Right ventricle myocardium superior (tissue), 1 donor: Measurements from ENCODE around the gene NRXN3. TPM values are rescaled to one million over a fixed set of nuclear protein-coding genes. Genes with fewer than 3 reads are reported as not detected.

Experiments
- ATAC-seq: fragments of 200-7000 bp; cut with Tn5 transposase; one replicate; pipeline ENCODE4 v1.9.1; 2020; ENCODE audit warnings: mild to moderate bottlenecking; ENCODE audit not compliant: poor library complexity
- DNase-seq: peaks from one replicate; pipeline ENCODE4 v3.0.0-alpha.2; 2020
- intact Hi-C: fragments of 100-400 bp; cut with DNase I; formaldehyde crosslinking; loops from one replicate; pipeline ENCODE4 v1.11.2; 2022
- total RNA-seq: library from RNA; stranded (reverse); fragmentation: NEBNext Ultra II Directional; extraction: Animal tissue kit (Norgen Biotek cat#: 25700); gene quantifications from one replicate; pipeline ENCODE4 v1.2.1, GENCODE V29; 2021
- donor health status: DM: no; HTN: yes; CAD: no; lungs with severe emphysema.

The NRXN3 gene
- total RNA-seq, 1 donor from 2014 or later, result 1.3 TPM

DNA sequence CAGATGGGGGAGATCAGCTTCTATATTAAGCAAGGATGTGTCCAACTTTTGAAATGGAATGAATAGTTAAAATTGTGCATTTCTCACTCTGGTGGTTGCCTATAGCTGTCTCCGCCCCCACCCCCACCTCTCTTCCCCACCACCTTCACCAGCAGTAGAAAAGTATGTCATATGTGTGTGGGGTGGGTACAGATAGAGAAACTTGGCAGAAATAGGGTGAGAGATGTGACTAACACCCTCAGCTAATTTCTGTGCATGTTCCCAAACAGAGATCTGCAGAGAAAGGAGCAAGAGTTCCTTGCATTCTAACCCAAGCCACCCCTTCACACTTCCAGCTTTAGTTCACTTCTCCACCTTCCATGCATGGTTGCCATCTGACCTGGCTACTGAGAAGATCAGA is 980.1 kb downstream of the NRXN3 start:
- DNase-seq (no peak), ATAC-seq (no peak)
- intact Hi-C loops, result no loop called here

DNA sequence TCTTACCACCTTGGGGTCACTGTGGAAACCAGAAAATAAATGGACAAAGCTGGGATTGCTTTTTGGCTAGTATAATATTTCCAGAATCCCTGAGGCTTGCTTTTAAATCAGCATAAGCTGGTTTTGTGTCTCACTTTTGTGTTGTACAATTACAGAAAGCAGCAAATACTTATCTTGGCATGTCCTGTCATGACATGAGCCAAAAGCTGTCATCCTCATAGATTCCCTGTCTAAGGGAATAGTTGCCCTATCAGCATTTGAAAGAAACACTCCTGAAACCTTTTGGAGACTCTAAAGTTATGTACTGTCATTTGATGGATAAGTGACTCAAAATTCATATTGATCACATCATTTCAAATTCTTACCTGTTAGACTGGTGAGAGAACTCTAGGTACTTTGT is 987.2 kb downstream of the NRXN3 start:
- DNase-seq (no peak), ATAC-seq (no peak)
- intact Hi-C loops, result no loop called here

DNA sequence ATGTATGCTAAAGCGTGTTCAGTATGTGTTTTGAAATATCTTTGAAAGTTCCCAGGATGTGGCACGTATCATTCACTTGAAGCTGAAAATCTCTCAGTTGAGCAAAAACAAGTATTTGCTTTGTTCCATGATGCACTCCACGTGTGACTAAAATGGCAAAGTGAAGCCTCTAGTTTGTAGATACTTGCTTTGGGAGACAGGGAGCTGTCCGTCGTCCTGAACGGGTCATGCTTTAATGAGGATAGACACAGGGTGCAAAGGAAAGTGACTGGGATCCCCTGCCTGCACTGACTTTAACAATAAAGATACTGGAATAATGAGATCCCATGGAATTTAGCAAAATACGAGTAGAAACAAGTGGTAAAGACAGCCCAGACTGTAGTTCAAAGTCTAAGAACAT is 991.4 kb downstream of the NRXN3 start:
- DNase-seq (no peak), ATAC-seq (no peak)
- intact Hi-C loops, result no loop called here

DNA sequence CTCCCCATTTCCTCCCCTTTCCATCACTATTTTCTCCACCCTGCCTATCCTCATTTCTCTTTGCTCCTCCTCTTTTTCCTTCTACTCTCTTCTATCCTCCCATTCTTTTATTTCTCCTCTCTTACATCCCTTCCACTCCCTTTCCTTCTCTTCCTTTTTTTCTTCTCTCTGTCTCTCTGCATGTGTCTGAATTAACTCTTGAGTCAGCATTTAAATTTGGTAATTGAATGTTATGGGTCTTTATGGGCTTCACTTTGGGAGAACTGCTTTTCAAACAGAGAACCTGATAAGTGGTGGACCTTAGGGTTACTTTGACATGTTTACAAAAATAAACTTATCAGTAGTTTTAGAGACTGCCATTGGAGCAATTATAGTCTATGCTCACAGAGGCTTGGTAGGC is 992.7 kb downstream of the NRXN3 start:
- ATAC-seq (no peak), DNase-seq (no peak)
- intact Hi-C loops, result no loop called here

DNA sequence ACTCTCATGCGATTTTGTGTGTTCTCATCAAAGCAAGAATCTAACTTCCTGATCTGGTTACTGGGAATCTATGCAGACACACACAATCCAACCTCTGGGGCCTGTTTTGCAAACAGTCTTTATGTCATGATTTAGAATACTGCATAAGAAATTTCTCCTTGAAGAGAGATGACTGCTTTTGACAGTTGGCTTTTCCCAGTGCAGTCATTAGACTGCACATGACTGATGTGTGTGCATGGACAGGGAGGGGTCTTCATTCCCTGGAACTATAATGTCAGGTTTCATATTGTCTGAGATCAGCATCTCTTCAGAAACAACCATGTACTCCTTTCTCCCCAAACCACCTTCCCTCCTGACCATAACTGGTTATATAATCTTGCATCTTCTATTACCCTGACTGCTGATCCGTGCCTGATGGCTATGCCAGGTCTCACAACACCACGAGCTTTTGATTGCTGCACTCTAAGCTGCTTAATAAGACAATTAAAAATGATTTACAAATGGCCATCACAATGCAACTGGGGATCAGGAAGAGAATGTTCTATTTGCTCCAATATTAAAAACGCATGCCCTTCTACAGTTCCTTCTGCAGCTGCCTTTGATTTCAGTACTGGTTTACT is 995.4 kb downstream of the NRXN3 start:
- DNase-seq, result no peak
- ATAC-seq, result no peak
- intact Hi-C loops, result no loop called here

DNA sequence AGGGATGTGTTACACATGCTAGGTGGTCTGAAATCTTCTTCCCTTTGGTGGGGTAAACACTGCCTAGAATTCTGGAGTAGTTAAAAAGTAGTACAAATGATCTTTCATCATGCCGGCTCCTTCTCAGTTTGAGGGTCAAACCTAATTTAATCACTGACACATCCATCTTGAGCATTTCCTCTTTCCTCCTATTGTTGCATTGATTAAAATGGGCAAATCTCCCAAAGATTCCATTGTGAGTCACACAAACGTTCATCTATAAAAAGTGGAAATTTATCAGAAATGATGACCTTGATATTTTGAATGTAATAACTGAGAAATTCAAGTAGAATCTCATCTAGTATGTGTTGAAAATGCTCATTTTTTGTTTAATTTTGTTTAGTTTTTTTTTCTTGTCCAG is 996.0 kb downstream of the NRXN3 start:
- intact Hi-C loops, result no loop called here
- DNase-seq, result no peak
- no peak for ATAC-seq

DNA sequence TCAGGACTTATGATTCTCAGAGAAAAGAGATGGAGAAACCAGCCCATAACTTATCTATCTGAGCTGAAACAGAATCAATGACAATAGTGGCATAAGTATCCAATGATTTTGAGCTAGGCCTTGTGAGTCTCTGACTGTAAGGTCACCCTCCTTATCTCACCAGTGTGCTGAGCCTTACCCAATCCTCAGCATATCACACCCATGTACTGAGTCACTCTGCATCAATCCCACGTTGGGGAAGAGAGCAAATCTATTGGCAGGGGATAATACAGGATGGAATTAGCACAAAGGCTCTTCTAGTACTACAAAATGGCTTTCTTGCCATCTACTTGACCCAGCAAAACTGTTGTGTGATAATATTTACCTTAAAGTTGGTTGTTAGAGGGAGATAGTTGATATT is 997.8 kb downstream of the NRXN3 start:
- intact Hi-C loops, result no loop called here
- DNase-seq (no peak), ATAC-seq (no peak)

DNA sequence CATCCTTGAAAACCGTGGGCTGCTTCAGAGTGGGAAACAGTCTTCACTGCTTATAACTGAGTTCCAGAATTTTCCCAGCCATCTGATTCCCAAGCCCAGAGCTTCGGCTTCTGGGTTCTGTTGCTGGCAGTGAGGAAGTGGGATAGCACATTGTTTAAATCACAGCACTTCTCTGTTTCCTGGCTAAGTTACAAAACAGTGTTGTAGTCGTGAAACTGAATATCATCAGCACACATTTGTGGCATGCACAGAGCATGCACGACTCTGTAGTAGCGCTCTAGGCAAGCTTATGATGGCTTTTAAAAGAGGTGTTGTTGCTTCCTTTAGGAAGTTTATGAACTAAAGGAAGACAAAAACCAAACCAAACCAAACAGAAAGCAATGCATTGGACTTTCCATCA is 1005.5 kb downstream of the NRXN3 start:
- intact Hi-C loops, result no loop called here
- no peak for DNase-seq
- ATAC-seq, result no peak

DNA sequence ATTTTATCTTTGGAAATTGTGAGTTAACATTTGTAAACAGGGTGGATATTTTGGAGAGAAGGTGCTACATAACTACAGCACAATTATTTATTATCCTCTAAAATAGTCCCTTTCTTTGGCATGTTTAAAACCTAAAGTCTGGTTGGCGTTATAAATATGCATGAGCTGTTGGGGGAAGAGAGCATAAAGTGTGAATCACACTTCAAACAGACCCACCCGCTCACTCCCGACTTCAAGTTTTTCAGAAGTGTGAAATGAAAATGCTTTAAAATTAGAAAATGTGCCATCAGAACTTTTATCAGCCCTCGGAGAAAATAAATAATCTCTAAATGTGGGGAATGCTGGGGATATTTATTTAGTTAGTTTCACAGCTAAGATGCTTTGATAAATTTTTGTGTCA is 1006.9 kb downstream of the NRXN3 start:
- DNase-seq, result no peak
- intact Hi-C loops, result no loop called here
- no peak for ATAC-seq

DNA sequence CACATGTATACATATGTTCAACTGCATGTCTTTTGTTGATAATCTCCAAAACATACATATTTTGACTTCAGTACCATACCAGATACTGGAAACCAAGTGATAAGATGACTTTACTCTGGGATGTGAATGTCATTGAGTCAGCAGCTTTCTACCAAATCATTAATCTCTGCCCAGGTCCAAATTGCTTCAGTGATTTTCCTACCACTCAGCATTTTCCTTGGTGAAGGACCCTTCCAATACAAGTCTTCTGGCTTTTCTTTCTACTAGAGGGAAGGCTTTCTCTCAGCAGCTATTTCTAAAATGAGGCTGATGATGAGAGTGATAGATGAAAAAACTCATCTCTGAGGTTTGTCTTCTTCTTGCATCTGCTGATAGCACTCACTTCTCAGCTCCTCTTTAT is 1008.5 kb downstream of the NRXN3 start:
- DNase-seq (no peak), ATAC-seq (no peak)
- intact Hi-C loops, result no loop called here

DNA sequence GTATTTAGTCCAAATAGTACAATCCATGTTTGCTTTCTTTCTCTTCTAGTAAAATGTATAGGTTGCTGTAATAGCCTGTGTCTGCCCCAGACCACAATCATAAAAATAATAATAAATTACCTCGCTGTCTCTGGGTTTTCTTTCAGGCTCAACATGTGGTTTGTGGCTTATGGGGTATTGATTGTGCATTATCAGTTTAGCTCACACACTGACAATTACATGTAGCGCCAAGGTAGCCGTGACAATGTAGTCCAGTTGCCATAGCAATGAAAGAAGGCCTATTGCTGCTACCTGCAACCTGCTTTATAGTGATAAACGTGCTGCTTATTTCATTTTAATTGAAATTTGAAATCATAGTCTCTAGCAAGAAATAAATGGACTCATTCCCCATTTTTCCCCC is 1009.8 kb downstream of the NRXN3 start:
- DNase-seq, result no peak
- no peak for ATAC-seq
- intact Hi-C loops, result no loop called here

DNA sequence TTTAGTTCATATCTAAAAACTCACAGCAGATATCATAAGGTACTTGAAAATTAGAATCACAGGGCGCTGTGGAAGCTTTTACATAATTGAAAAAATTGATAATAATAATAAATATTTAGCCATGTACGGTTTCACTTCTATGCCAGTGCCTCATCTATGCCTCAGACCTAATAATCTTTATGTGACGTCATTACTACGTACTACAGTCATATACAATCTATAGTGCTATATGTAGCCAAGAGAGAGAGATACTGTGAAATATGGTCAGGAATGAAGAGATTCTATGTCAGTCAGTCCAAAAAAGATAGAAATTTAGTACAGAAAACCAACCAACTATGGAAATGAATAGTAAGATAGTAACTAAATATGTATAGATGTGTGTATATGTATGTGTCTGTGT is 1010.5 kb downstream of the NRXN3 start:
- intact Hi-C loops, result no loop called here
- no peak for ATAC-seq
- no peak for DNase-seq

DNA sequence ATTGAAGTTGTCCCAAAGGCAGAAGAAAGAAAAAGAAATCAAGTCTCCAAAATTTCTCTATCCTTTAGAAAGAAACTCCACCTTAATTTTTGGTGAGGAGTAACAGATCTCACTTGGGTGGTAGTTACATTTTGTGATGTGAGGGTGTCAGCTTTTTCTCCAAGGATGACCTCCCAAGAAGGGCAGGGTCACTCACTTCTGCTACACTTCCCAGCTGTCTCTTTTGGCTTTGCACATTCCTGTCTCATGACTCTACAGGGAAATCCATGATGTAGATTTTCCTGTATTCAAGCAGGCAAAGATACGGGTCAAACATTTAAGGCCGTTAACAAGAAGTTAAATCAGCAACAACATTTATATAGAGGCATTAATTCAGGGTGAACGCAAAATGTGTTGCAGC is 1016.4 kb downstream of the NRXN3 start:
- intact Hi-C loops, result no loop called here
- ATAC-seq (no peak), DNase-seq (no peak)

DNA sequence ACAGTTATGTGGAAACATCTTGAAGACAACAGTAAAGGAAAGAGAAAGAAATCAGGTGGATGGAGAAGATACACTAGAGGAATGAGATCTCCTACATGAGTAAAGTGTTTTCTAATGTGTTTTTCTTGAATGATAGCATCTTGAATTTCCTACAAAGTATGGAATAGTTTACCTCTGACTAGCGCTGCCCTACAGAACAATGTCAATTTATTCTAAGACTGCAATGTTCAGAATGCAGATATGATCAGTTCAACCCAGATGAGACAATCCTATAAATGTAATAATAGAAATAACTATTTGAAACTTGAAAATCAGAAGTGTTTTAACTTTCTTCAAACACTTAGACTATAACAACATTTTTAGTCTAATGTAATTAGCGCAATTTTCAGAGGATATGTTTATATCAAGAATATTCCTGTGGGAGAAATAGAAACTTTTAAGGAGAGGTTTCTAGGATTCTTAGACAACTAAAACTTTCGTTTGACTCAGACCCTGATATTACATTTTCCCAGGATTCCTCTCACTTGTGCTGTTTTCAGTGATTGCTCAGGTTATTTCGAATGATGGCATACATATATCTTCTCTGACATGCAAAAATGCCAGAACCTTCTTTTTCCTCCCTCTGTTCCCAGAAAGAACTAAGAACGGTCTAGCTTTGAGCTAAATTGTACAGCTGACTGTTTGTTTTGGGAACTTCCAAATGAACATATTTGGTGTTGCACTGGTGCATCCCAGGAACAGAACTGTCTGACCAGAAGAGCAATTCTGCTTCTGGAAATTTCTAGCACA is 1023.7 kb downstream of the NRXN3 start:
- intact Hi-C loops, result no loop called here
- DNase-seq (no peak), ATAC-seq (no peak)

DNA sequence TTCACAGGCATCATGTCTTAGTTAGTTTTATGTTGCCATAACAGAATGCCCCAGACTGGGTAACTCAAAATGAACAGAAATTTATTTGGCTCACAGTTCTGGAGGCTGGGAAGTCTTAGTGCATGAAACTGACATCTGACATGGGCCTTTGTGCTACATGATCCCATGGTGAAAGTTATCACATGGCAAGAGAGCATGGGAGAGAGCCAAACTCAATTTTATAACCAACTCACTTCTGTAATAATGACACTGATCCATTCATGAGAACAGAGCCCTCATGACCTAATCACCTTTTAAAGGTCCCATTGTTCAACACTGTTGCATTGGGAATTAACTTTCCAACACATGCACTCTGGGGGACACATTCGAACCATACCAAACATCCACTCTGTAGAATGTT is 1026.0 kb downstream of the NRXN3 start:
- no peak for ATAC-seq
- intact Hi-C loops, result no loop called here
- no peak for DNase-seq

DNA sequence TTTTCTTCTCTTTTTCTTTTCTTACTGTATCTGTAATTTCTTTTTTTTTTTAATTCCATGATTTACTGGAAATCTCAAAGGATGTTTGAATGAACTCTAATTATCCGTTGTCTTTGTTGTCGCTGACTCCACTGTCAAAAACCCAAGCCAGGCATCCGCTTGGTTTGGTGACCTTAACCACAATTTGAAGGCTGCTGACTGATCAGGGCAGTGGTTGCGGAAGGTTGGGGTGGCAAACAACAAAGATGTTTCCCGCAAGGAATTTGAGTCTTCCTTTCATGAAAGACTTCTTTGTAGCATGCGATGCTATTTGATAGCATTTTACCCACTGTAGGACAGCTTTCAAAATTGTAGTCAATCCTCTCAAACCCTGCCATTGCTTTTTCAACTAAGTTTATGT is 1027.3 kb downstream of the NRXN3 start:
- DNase-seq, result no peak
- intact Hi-C loops, result no loop called here
- ATAC-seq, result no peak

DNA sequence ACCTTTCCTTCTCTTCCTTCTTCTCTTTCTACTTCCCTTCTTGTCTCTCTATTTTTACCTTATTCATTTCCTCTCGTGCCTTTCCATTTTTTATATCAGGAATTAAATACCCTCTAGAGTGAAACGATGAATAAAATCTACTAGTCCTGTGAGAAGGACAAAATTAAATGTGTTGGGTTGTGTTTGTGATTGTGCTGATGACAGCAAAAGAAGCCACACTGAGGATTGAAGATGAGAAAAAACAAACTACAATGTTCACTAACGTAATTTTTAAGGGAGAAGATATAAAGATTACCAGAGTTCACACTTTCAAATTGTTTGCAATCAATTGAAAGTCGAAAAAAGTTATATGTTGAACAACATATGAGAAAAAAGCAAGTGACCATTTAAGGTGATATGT is 1029.0 kb downstream of the NRXN3 start:
- intact Hi-C loops, result no loop called here
- ATAC-seq (no peak), DNase-seq (no peak)

DNA sequence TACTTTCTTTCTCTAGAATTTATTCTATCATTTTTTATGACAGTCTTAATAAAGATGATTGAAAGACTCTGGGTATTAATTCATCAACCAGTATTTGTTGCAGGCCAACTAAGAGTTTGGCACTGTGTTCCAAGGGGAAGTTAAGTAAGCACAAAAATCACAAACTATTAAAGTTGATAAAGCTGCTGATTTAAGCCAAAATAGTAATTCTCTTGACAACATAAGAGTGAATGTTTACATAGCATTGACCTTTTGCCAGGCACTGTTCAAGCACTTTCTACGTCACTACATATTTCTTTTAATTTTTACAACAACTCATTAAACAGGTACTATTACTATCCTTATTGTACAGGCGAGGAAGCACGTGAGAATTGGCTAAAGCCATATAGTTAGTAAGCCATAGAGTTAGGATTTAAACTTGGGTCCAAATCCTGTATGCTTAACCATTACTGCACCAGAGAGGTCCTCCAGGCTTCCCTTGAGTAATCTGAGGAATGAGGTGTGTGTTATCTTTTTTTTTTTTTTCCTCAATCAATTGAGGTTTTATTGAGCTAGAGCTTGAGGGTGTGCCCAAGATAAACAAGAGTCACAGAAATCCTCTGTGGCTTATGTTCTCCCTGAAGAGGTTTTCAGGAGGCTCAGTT is 1031.5 kb downstream of the NRXN3 start:
- no peak for DNase-seq
- intact Hi-C loops, result no loop called here
- ATAC-seq, result no peak

DNA sequence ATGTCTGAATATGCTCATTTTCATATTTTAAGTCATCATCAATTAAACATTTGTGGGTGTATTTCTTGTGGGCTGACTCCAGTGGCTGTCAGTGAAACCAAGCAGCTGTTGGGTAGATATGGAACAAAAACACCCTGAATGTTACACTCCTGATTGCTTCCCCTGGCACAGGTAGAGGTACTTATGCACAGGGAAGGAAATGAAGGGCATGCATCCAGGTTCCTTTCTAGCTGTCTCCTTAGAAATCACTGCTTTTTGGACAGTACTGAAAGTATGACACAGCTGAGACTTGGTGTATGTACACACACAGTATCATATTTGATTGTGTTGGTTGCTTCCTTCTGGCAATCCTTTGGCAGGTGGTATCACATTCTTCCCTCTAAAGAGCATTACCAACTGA is 1034.4 kb downstream of the NRXN3 start:
- DNase-seq, result no peak
- intact Hi-C loops, result no loop called here
- ATAC-seq, result no peak

DNA sequence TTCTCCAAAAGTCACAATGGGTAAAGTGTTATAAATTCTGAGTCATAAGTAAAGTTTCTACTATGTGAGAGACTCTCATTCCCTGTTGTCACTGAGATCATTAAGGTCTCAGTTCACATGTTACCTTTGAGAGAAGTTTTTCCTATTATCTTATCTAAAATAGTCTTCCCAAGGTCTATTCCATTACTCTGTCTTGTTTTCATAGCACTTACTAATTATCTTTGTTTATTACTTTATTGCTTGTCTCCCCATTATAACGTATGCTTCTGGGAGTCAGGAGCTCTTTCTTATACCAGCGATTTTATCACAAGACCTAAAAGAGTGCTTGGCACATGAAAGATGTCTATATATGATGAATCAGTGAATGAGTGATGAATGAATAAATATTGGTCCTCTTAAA is 1039.2 kb downstream of the NRXN3 start:
- ATAC-seq, result no peak
- intact Hi-C loops, result no loop called here
- DNase-seq, result no peak
